ENCODE results near the gene CD7.

Gene CD7

DNA sequence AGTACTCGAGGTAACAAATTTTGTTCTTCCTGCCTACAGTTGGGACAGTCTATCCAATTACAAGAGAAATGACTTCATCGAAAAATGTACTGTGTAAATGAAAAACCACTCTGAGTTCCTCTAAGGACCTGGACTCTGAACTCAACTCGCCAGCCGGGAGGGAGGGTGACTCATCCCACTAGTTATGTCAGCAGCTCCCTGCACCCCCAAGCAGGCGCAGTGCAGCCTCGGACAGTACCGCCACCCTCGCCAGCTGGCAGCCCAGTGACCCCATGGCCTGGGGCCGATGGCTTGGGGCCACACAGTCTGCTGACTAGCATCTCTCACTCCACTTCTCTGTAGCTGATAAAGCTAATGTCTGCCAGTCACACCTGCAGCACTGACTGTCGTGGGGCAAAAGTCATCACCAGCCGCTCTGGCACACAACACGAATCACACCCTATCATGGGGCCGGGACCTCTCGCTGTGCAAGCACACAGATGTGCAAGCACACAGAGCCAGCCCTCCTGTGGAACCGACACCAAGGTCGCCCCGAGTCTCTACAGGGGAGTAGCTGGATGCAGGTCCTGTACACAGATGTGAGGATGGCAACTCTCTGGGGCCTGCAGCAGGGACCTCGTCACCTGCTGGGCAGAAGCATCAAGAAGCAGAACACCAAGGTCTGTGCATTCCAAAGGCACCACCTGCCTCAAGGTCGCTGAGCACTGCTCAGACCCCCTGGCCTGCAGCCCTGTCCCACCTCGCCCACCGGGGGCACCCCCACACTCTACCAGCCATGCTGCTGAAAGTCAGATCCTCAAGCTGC, 49.6 kb downstream of the CD7 start:
- TF ChIP-seq TEAD4 (IDR thresholded peaks at IDR 0.05), result no peak
- no peak for TF ChIP-seq TAF1 (IDR thresholded peaks at IDR 0.05; ENCODE audit: low read depth)
- TF ChIP-seq CREB1 (IDR thresholded peaks at IDR 0.05; ENCODE audit: low read depth), result no peak
- no peak for TF ChIP-seq FOXM1 (IDR thresholded peaks at IDR 0.05; ENCODE audit: borderline replicate concordance, low read depth)
- no peak for TF ChIP-seq EP300 (IDR thresholded peaks at IDR 0.05; ENCODE audit: borderline replicate concordance)
- TF ChIP-seq ZBTB7A (IDR thresholded peaks at IDR 0.05; ENCODE audit: low read depth), result no peak
- TF ChIP-seq CEBPB (IDR thresholded peaks at IDR 0.05), result no peak
- no peak for TF ChIP-seq NFIC (IDR thresholded peaks at IDR 0.05)
- no peak for TF ChIP-seq EGR1 (IDR thresholded peaks at IDR 0.05)
- no peak for TF ChIP-seq REST (IDR thresholded peaks at IDR 0.05; ENCODE audit: low read depth)
- TF ChIP-seq YY1 (IDR thresholded peaks at IDR 0.05; ENCODE audit: low read depth), result no peak
- TF ChIP-seq TCF12 (IDR thresholded peaks at IDR 0.05; ENCODE audit: low read depth), result no peak
- TF ChIP-seq, protein P1, sequence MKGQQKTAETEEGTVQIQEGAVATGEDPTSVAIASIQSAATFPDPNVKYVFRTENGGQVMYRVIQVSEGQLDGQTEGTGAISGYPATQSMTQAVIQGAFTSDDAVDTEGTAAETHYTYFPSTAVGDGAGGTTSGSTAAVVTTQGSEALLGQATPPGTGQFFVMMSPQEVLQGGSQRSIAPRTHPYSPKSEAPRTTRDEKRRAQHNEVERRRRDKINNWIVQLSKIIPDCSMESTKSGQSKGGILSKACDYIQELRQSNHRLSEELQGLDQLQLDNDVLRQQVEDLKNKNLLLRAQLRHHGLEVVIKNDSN (IDR thresholded peaks at IDR 0.05), result no peak
- no peak for TF ChIP-seq MAX (IDR thresholded peaks at IDR 0.05)

DNA sequence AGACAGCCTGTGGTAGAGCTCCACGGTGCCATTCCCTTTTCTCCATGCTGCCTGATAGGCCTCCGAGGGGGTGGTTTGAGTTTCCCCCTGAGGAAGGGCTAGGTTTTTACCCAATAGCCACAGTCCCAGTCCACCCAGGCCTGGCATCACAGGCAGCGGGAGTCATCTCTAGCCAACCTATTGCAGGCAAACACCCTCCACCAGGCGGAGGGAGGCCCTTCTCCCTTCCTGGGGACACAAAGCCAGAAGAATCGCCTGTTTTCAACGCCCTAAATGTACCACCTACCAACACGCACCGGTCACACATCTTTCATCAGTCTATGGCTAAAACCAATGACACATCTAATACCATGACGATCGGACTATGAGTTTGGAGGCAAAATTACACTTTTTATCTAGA, 51.3 kb downstream of the CD7 start:
- no peak for TF ChIP-seq EGR1 (IDR thresholded peaks at IDR 0.05)
- TF ChIP-seq NFIC (IDR thresholded peaks at IDR 0.05), result no peak
- no peak for TF ChIP-seq ZBTB7A (IDR thresholded peaks at IDR 0.05; ENCODE audit: low read depth)
- no peak for TF ChIP-seq RAD21 (IDR thresholded peaks at IDR 0.05; ENCODE audit: low read depth)
- TF ChIP-seq REST (IDR thresholded peaks at IDR 0.05; ENCODE audit: low read depth), result no peak
- TF ChIP-seq TEAD4 (IDR thresholded peaks at IDR 0.05), result no peak
- TF ChIP-seq CEBPB (IDR thresholded peaks at IDR 0.05), result no peak
- no peak for TF ChIP-seq MAX (IDR thresholded peaks at IDR 0.05)
- no peak for TF ChIP-seq EP300 (IDR thresholded peaks at IDR 0.05; ENCODE audit: borderline replicate concordance)

Data from Ishikawa (cell line).